Measurements from ENCODE around the gene GPC5.
"Not testable (repeated sequence)": the region's sequence is repeated elsewhere in the genome, so short reads cannot be mapped to it uniquely, and the experiment has no call there.

Gene GPC5

GRCh38 chr13:92482790-92483189 lies 1084.4 kb downstream of the GPC5 start:
- H3K27me3 ChIP-seq (replicated peaks; ENCODE audit: control insufficient read depth, insufficient read depth, low read length); DNase-seq (ENCODE audit: low read depth); H3K36me3 ChIP-seq (ENCODE audit: control insufficient read depth, insufficient read depth, low read length, severe bottlenecking); H3K9me3 ChIP-seq (ENCODE audit: control insufficient read depth, low read length); H3K4me1 ChIP-seq (ENCODE audit: control insufficient read depth, insufficient read depth, low read length); H3K4me3 ChIP-seq (ENCODE audit: low read length); H3K9ac ChIP-seq (ENCODE audit: low read length): not testable (repeated sequence)

GRCh38 chr13:92483894-92484293 lies 1085.5 kb downstream of the GPC5 start:
- Histone ChIP-seq H3K9ac (ENCODE audit: low read length) (no peak overlapping the region), H3K27me3 (replicated peaks; ENCODE audit: control insufficient read depth, insufficient read depth, low read length) (no peaks in the 10 kb centered on the region), H3K4me3 (ENCODE audit: low read length) (no peak overlapping the region), H3K36me3 (ENCODE audit: control insufficient read depth, insufficient read depth, low read length, severe bottlenecking) (no peaks in the 10 kb centered on the region), H3K9me3 (ENCODE audit: control insufficient read depth, low read length) (no peaks in the 10 kb centered on the region), H3K4me1 (ENCODE audit: control insufficient read depth, insufficient read depth, low read length) (no peaks in the 10 kb centered on the region)
- DNase-seq (ENCODE audit: low read depth) = no peak

- Histone ChIP-seq H3K36me3 (ENCODE audit: control insufficient read depth, insufficient read depth, low read length, severe bottlenecking) (no peaks in the 10 kb centered on the region), H3K9ac (ENCODE audit: low read length) (no peak overlapping the region), H3K4me3 (ENCODE audit: low read length) (no peak overlapping the region), H3K9me3 (ENCODE audit: control insufficient read depth, low read length) (no peaks in the 10 kb centered on the region), H3K4me1 (ENCODE audit: control insufficient read depth, insufficient read depth, low read length) (no peaks in the 10 kb centered on the region), H3K27me3 (replicated peaks; ENCODE audit: control insufficient read depth, insufficient read depth, low read length) (no peaks in the 10 kb centered on the region)
- DNase-seq (ENCODE audit: low read depth) = no peak
These were observed 1088.8 kb downstream of the GPC5 start for GRCh38 chr13:92487238-92487637.

- Histone ChIP-seq H3K9me3 (ENCODE audit: control insufficient read depth, low read length) (no peaks in the 10 kb centered on the region), H3K4me3 (ENCODE audit: low read length) (no peak overlapping the region), H3K9ac (ENCODE audit: low read length) (no peak overlapping the region), H3K36me3 (ENCODE audit: control insufficient read depth, insufficient read depth, low read length, severe bottlenecking) (no peaks in the 10 kb centered on the region), H3K27me3 (replicated peaks; ENCODE audit: control insufficient read depth, insufficient read depth, low read length) (no peaks in the 10 kb centered on the region), H3K4me1 (ENCODE audit: control insufficient read depth, insufficient read depth, low read length) (no peaks in the 10 kb centered on the region)
- DNase-seq (ENCODE audit: low read depth) = no peak
These were observed 1089.9 kb downstream of the GPC5 start for GRCh38 chr13:92488249-92488852.

GRCh38 chr13:92491839-92492238 lies 1093.4 kb downstream of the GPC5 start:
- no peak overlapping the region for H3K4me3 ChIP-seq (ENCODE audit: low read length)
- H3K27me3 ChIP-seq (replicated peaks; ENCODE audit: control insufficient read depth, insufficient read depth, low read length) = no peaks in the 10 kb centered on the region
- H3K4me1 ChIP-seq (ENCODE audit: control insufficient read depth, insufficient read depth, low read length) = no peaks in the 10 kb centered on the region
- no peak overlapping the region for H3K9ac ChIP-seq (ENCODE audit: low read length)
- H3K36me3 ChIP-seq (ENCODE audit: control insufficient read depth, insufficient read depth, low read length, severe bottlenecking) = no peaks in the 10 kb centered on the region
- H3K9me3 ChIP-seq (ENCODE audit: control insufficient read depth, low read length) = no peaks in the 10 kb centered on the region
- DNase-seq (ENCODE audit: low read depth) = no peak

GRCh38 chr13:92494915-92495314 lies 1096.5 kb downstream of the GPC5 start:
- no peaks in the 10 kb centered on the region for H3K36me3 ChIP-seq (ENCODE audit: control insufficient read depth, insufficient read depth, low read length, severe bottlenecking)
- no peak overlapping the region for H3K4me3 ChIP-seq (ENCODE audit: low read length)

GRCh38 chr13:92500192-92500591 lies 1101.8 kb downstream of the GPC5 start:
- Histone ChIP-seq H3K36me3 (ENCODE audit: control insufficient read depth, insufficient read depth, low read length, severe bottlenecking) (no peaks in the 10 kb centered on the region), H3K4me3 (ENCODE audit: low read length) (no peak overlapping the region), H3K27me3 (replicated peaks; ENCODE audit: control insufficient read depth, insufficient read depth, low read length) (no peaks in the 10 kb centered on the region), H3K9ac (ENCODE audit: low read length) (no peak overlapping the region), H3K9me3 (ENCODE audit: control insufficient read depth, low read length) (no peaks in the 10 kb centered on the region), H3K4me1 (ENCODE audit: control insufficient read depth, insufficient read depth, low read length) (no peaks in the 10 kb centered on the region)
- no peak for DNase-seq (ENCODE audit: low read depth)

More at GRCh38 chr13:92494915-92495314, 1096.5 kb downstream of the GPC5 start:
- no peak overlapping the region for H3K9ac ChIP-seq (ENCODE audit: low read length)
- DNase-seq (ENCODE audit: low read depth) = no peak
- no peaks in the 10 kb centered on the region for H3K27me3 ChIP-seq (replicated peaks; ENCODE audit: control insufficient read depth, insufficient read depth, low read length)
- no peaks in the 10 kb centered on the region for H3K4me1 ChIP-seq (ENCODE audit: control insufficient read depth, insufficient read depth, low read length)
- H3K9me3 ChIP-seq (ENCODE audit: control insufficient read depth, low read length) = no peaks in the 10 kb centered on the region

- Histone ChIP-seq H3K9me3 (ENCODE audit: control insufficient read depth, low read length) (no peaks in the 10 kb centered on the region), H3K4me3 (ENCODE audit: low read length) (no peak overlapping the region), H3K36me3 (ENCODE audit: control insufficient read depth, insufficient read depth, low read length, severe bottlenecking) (no peaks in the 10 kb centered on the region), H3K4me1 (ENCODE audit: control insufficient read depth, insufficient read depth, low read length) (no peaks in the 10 kb centered on the region), H3K9ac (ENCODE audit: low read length) (no peak overlapping the region), H3K27me3 (replicated peaks; ENCODE audit: control insufficient read depth, insufficient read depth, low read length) (no peaks in the 10 kb centered on the region)
- DNase-seq (ENCODE audit: low read depth) = no peak
These were observed 1112.0 kb downstream of the GPC5 start for GRCh38 chr13:92510416-92510815.

- H3K9me3 ChIP-seq (ENCODE audit: control insufficient read depth, low read length) = no peaks in the 10 kb centered on the region
- H3K4me1 ChIP-seq (ENCODE audit: control insufficient read depth, insufficient read depth, low read length) = no peaks in the 10 kb centered on the region
- no peak overlapping the region for H3K4me3 ChIP-seq (ENCODE audit: low read length)
- H3K36me3 ChIP-seq (ENCODE audit: control insufficient read depth, insufficient read depth, low read length, severe bottlenecking) = no peaks in the 10 kb centered on the region
- no peak overlapping the region for H3K9ac ChIP-seq (ENCODE audit: low read length)
- DNase-seq (ENCODE audit: low read depth) = no peak
- no peaks in the 10 kb centered on the region for H3K27me3 ChIP-seq (replicated peaks; ENCODE audit: control insufficient read depth, insufficient read depth, low read length)
These were observed 1114.4 kb downstream of the GPC5 start for GRCh38 chr13:92512852-92513251.

GRCh38 chr13:92513672-92514071 lies 1115.3 kb downstream of the GPC5 start:
- H3K4me3 ChIP-seq (ENCODE audit: low read length) = no peak overlapping the region
- H3K4me1 ChIP-seq (ENCODE audit: control insufficient read depth, insufficient read depth, low read length) = no peaks in the 10 kb centered on the region
- H3K9me3 ChIP-seq (ENCODE audit: control insufficient read depth, low read length) = no peaks in the 10 kb centered on the region
- no peaks in the 10 kb centered on the region for H3K27me3 ChIP-seq (replicated peaks; ENCODE audit: control insufficient read depth, insufficient read depth, low read length)
- no peak for DNase-seq (ENCODE audit: low read depth)
- no peaks in the 10 kb centered on the region for H3K36me3 ChIP-seq (ENCODE audit: control insufficient read depth, insufficient read depth, low read length, severe bottlenecking)
- no peak overlapping the region for H3K9ac ChIP-seq (ENCODE audit: low read length)

- Histone ChIP-seq H3K9ac (ENCODE audit: low read length) (no peak overlapping the region), H3K27me3 (replicated peaks; ENCODE audit: control insufficient read depth, insufficient read depth, low read length) (no peaks in the 10 kb centered on the region), H3K36me3 (ENCODE audit: control insufficient read depth, insufficient read depth, low read length, severe bottlenecking) (no peaks in the 10 kb centered on the region), H3K4me3 (ENCODE audit: low read length) (no peak overlapping the region), H3K4me1 (ENCODE audit: control insufficient read depth, insufficient read depth, low read length) (no peaks in the 10 kb centered on the region), H3K9me3 (ENCODE audit: control insufficient read depth, low read length) (no peaks in the 10 kb centered on the region)
- DNase-seq (ENCODE audit: low read depth) = no peak
These were observed 1116.2 kb downstream of the GPC5 start for GRCh38 chr13:92514420-92515125.

- not testable (repeated sequence) for H3K9ac ChIP-seq (ENCODE audit: low read length); H3K9me3 ChIP-seq (ENCODE audit: control insufficient read depth, low read length); H3K4me1 ChIP-seq (ENCODE audit: control insufficient read depth, insufficient read depth, low read length); H3K27me3 ChIP-seq (replicated peaks; ENCODE audit: control insufficient read depth, insufficient read depth, low read length); H3K36me3 ChIP-seq (ENCODE audit: control insufficient read depth, insufficient read depth, low read length, severe bottlenecking); H3K4me3 ChIP-seq (ENCODE audit: low read length); DNase-seq (ENCODE audit: low read depth)
These were observed 1118.5 kb downstream of the GPC5 start for GRCh38 chr13:92516878-92517277.

Data from adipocyte (in vitro differentiated cells).